GM21528 (cell line): Measurements from ENCODE around the gene CTDP1.

Experiments used
- ATAC-seq: cut with Tn5 transposase; IDR thresholded peaks from one replicate; pipeline ENCODE4 v1.9.1; 2021; ENCODE audit warnings: mild to moderate bottlenecking, moderate library complexity; ENCODE audit not compliant: unreplicated experiment, low FRiP score

CTDP1 gene

DNA sequence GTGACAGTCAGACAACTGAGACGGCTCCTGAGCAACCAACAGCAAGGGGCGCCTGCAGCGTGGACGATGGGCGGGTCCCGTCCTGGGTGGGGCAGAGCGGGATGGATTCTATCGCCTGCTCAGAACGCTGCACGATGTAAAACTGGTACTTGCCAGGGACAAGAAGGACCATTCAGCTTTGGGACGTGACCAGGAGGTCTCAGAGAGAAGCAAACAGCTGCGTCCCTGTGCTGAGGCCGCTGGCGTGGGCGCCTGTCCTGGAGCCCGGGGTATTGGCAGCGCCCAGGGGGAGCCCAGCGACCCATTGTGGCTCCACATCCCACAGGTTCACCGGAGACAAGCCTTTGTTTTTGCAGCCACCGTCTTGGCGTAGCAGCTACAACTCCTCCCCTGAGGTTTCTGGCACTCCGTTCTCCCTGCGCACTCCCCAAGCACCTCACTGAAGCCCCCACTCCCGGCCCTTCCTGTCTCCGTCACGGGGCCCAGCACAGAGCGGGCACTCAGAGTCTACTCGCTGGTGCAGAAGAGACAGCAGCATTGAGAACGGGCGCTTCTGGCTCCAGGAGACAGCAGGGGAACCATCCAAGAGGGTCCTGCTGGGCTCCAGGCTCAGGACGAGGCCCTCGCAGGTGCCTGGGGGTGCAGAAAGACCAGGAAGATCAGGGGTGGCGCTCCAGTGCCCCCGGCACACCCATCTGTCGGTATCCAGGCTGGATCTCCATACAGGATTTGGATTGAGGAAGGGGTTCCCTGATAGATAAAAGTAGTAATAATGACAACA, 96.0 kb downstream of the CTDP1 start:
- ATAC-seq: no peak

DNA sequence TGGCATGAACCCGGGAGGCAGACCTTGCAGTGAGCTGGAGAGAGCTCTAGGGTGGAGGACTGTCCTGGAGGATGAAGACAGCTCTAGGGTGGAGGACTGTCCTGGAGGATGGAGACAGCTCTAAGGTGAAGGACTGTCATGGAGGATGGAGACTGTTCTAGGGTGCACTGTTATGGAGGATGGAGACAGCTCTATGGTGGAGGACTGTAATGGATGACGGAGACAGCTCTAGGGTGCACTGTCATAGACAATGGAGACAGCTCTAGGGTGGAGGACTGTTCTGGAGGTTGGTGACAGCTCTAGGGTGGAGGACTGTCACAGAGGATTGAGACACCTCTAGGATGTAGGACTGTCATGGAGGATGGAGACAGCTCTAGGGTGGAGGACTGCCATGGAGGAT, 97.1 kb downstream of the CTDP1 start:
- no peak for ATAC-seq

DNA sequence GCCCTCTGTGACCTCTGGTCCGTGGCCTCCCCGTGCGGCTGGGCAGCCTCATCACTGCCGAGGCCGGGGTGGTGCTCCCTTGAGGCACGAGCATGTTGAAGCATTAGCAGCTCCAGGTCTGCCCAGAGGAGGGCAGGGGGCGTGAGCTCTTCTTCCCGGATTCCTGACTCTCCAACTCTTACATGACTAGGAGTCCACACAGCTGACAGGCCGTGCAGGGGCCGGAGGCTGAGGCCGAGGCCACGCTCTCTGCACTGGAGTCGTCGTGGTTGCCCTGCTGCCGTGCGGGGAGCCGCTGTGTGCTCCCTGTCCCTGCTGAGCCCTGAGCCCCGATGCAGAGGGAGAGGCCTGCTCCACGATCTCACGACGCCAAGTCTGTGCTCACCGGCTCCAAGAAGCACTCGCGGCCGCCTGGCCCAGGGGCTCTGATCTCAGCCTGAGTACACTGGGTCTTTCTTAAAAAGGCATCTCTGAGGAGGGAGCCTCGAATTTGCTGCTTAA, 98.7 kb downstream of the CTDP1 start:
- no peak for ATAC-seq

DNA sequence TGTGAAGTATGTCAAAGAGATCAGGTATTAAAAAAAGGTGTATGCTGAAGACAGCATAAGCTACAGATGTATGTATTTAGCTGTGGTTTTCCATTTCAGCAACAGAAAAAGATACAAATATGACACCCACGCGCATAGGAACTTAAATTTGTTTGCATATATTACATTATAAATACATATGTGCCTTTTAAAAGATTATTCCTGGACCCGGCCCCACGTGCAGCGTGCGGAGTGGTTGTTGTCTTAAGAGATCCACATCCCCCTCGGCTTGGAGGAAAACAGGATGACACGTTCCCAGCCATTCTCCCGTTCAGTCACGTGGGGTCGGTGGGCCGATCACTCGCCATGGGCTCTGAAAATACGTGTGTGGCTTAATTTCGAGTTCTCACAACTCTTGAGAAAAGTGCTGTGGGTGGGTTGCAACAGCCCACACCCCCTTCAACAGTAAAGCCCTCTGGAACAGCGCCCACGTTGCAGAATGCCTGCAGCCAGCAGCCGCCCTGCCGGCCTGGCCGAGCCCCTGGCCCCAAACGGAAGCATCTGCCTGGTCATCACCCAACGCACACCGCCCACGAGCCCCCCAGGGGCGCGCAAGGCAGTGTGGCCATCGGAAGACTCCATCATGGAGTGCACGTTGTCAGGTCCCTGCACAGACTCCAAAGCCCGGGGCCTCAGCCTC, 99.6 kb downstream of the CTDP1 start:
- no peak for ATAC-seq

DNA sequence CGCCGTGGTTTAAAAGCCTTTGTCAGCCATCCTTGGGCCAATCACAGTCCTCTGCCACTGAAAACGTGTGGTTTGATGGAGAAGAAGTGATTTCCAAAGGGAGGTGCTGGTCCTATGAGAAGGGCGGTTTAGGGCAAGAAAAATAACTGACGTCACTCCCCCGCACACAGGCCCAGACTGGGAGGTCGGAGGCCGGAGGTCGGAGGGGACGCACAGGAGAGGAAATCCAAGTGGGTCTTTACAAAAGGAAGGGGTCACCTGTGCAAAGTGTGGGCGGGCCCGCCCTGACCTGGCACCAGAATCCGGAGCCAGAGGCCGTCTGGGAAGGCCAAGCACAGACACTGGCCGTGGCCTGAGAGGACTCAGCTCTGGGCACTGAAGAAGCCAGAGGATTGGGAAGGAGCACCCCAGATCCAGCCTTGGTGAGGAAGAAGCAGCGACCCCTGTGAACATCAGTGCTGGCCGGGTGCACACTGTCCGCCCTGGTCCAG, 100.1 kb downstream of the CTDP1 start:
- no peak for ATAC-seq

GRCh38 chr18:79780547-79780946, 100.9 kb downstream of the CTDP1 start:
- no peak for ATAC-seq

- no peak for ATAC-seq
Observed at GRCh38 chr18:79781331-79781941, 101.8 kb downstream of the CTDP1 start.

DNA sequence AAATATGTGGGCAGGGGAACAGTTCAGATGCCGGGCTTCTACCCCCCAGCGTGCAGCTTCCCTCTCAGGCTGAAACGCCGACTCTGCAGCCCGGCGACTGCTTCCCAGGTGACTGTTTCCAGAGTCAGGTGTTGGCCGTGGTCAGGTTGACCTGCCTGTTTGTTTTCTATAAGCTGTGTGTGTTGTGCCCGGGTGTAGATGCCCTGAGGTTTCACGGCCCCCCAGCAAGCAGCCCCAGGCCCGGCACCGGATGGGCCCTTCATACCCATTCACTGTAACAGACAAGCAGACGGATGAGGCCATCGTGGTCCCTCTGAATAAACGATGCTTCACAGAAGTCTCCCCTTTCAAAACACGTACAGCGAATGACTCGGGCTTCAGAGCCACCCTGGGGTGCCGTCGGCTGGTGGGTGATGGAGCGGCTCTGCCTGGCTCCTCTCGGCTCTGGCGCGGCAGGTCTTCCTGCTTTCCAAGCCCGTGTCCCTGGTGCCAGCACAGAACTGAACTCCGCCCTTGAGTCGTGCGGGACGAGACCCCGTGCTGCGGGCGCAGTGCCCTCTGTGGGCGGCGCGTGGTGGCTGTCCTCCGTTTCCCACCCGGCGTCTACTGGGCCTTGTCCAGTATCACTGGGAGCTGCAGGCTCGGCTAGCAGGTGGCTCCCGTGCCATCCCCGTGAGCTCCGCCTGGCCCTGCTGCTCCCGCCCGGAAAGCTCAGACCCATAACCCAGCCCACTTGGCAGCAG, 103.1 kb downstream of the CTDP1 start:
- no peak for ATAC-seq

- no peak for ATAC-seq
Observed at GRCh38 chr18:79784071-79784913, 104.7 kb downstream of the CTDP1 start.

DNA sequence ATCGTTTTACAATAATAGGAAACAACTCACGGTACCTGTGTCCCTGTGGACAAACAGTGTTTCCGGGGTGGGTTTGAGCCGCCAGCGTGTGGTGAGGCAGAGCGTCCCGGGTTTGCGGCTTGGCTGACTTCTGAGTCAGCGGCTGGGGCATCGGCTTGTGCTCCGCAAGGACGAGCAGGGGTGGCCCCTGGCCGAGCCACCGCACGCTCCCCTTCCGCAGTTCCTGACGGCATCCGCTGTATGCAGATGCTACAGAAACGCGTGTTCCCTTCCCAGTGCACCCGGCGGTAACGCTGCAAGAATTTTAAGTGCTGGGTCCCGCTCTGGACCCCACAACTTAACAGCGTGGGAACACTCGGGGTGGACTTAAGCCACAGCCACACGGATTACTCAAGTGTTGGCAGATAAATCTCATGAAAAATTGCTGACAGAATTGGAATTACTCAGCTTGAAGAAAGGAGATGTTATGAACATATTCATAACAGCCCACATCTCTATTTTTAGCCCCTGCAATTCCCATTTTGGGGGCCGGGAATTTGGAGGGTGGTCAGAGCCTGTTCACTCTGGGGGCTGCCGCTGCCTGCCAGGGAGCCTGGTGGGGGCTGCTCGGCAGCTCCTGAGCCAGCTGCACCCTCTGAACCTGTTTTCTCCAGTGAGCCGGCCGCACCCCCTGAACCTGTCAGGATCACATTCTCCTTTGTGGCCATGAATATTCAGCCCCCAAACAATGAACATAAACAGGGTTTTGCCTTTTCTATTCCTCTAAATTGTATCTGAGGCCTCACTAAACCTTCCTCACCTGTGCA, 105.6 kb downstream of the CTDP1 start:
- no peak for ATAC-seq

DNA sequence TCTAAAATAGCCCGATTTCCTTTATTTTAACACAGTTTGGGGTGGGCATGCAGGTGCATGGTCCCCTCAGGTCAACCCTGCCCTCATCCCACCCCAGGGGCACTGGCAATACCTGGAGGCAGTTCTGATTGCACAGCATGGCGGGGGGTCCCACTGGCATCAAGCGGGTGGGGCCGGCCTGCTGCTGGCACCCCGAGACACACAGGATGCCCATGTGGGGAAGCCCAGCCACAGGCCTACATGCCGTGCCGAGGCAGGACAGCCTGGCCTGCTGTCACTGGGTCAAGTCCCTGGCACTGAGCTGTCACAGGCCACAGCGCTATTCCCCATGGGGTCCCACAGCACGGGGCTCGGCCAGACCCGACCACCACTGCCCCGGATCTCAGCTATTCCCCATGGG, 106.2 kb downstream of the CTDP1 start:
- ATAC-seq: no peak

- ATAC-seq: no peak
Observed at GRCh38 chr18:79786304-79786703, 106.7 kb downstream of the CTDP1 start.

GRCh38 chr18:79786786-79787526, 107.4 kb downstream of the CTDP1 start:
- no peak for ATAC-seq

DNA sequence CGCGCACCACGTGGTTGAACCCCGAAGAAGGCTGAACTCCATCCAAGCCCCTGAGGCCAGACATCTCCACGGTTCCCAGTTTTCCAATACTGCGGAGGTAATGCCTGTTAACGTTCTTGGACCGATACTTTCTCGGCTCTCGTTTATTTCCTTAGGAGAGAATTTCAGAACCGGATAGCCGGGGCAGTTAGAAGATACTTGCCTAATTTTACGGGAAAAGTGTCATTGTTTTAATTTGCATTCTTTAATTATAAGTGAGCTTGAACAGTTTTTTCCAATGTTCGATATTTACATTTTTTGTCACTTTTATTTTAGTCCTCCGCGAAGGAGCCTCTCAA, 107.9 kb downstream of the CTDP1 start:
- ATAC-seq: no peak

DNA sequence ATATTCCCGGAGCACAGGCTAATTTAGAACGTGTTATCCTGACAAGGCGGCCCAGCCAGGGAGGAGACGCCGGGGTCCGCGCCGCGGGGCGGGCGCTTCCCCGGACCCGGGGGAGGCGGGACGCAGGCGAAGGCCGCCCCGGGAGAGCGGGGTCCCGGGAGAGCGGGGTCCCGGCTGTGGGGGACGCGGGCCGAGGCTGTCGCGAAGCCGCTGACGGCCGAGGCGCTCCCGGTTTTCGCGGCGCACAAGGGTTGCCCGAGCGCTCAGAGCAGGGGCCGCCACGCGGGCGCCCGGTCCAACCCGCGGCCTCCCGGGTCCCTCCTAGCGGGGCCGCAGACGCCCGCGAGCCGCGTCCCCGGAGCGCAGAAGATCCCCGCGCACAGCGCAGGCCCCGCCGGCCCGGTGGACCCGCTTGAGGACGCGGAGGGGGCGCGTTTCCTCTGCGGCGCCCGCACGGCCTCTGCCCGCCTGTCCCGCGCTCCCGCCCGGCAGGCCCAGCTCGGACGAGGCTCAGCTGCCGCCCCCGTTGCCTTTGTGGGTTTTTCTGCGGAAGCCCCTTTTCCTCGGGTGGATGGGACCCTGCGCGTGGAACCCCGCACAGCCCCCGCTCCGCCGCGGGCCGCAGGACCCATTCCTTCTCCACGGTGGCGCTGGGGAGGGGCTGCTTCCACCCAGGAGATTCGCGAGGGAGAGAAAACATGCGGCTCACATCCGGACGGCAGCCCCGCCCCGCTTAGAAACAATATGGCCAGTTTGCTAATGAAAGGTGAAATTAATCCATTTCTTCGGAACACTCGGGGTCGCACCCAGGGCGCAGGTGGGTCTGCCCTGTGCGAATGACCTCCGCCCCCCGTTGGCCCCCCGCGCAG, 108.5 kb downstream of the CTDP1 start:
- ATAC-seq: no peak

DNA sequence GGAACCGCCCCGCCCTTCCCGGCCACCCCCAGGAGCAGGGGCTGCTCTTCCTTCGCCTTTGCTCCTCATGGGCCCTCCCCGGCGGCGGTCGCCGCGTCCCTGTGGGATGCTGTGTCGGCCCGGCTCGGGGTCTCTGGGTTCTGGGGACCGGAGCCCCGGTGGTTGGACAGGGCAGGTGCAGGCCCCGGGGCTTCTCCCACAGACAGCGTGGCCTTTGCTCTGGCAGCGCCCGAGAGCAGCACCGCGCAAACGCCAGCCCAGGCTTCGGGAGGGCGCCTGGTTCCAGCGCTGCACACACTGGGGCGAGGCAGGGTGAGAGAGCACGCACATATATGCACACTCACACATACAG, 109.1 kb downstream of the CTDP1 start:
- ATAC-seq: no peak

- no peak for ATAC-seq
Observed at GRCh38 chr18:79789091-79789891, 109.7 kb downstream of the CTDP1 start.
